NCI-H82 (cell line): ENCODE data around the gene TGIF2LY.
"Not testable (repeated sequence)": the region's sequence is repeated elsewhere in the genome, so short reads cannot be mapped to it uniquely, and the experiment has no call there.

ENCODE experiments used
- DNase-seq: peaks from one replicate; lab custom pipeline; 2025; lab: John Stamatoyannopoulos, UW

Gene TGIF2LY

GRCh38 chrY:3578767-3579166, at the start of gene TGIF2LY:
TSS of gene TGIF2LY (plus strand) at chrY:3579067. CDS start at chrY:3579245, 178 bp downstream.
- not testable (repeated sequence) for DNase-seq
